H1 (cell line): Measurements from ENCODE around the gene ICAM2. TPM values are rescaled to one million over a fixed set of nuclear protein-coding genes. Genes with fewer than 3 reads are reported as not detected.
A peak's percentile ranks its signal among the peaks of the same experiment; 100 is the strongest.

Experiments
- CTCF ChIA-PET: fragments of 300-600 bp; sonication (Branson Sonifier 250); formaldehyde crosslinking; loops from one replicate; lab custom pipeline; 2021; ENCODE audit not compliant: partially characterized antibody; lab: Charles Lee
- POLR2A ChIA-PET: fragments of 300-600 bp; sonication (Branson Sonifier 250); formaldehyde crosslinking; loops from one replicate; lab custom pipeline; 2021; ENCODE audit warnings: inconsistent platforms; ENCODE audit not compliant: partially characterized antibody; lab: Charles Lee
- DNase-seq, 2 experiments: peaks; one replicate each; pipeline versions ENCODE4 v3.0.0 to v3.0.0-alpha.2; 2010 to 2022; ENCODE audit warnings: low spot score in 2 of 2, low read depth in 1 of 2, mixed read lengths in 1 of 2
- FAIRE-seq: peaks from 2 replicates; lab custom pipeline; 2011; peaks lifted over from hg19 to GRCh38; lab: Jason Lieb, UNC
- H2AFZ ChIP-seq: 2 replicates; pipeline ENCODE4 v1.8.1; 2012; ENCODE audit warnings: low read length, inconsistent platforms
- H2AK5ac ChIP-seq: 2 replicates; pipeline ENCODE4 v1.6.1; 2013; ENCODE audit warnings: low read depth, low read length
- H2BK120ac ChIP-seq: replicated peaks from 2 replicates; pipeline ENCODE3; 2013; ENCODE audit warnings: low read depth, low read length, inconsistent platforms
- H2BK12ac ChIP-seq: 2 replicates; pipeline ENCODE4 v1.6.1; 2013; ENCODE audit warnings: low read depth, low read length
- H2BK15ac ChIP-seq: 2 replicates; pipeline ENCODE4 v1.6.1; 2013; ENCODE audit warnings: low read length
- H2BK20ac ChIP-seq: 2 replicates; pipeline ENCODE4 v1.6.1; 2013; ENCODE audit warnings: low read length
- H2BK5ac ChIP-seq: 2 replicates; pipeline ENCODE4 v1.6.1; 2013; ENCODE audit warnings: low read depth, low read length
- H3K14ac ChIP-seq: 2 replicates; pipeline ENCODE4 v1.6.1; 2013; ENCODE audit warnings: inconsistent platforms; ENCODE audit not compliant: insufficient read length
- H3K18ac ChIP-seq: 2 replicates; pipeline ENCODE4 v1.6.1; 2013; ENCODE audit warnings: low read length; ENCODE audit errors: extremely low read depth
- H3K23ac ChIP-seq: 2 replicates; pipeline ENCODE4 v1.6.1; 2013; ENCODE audit warnings: inconsistent platforms; ENCODE audit not compliant: insufficient read length
- H3K23me2 ChIP-seq: 2 replicates; pipeline ENCODE4 v1.6.1; 2013; ENCODE audit warnings: low read depth, low read length
- H3K27ac ChIP-seq: 2 replicates; pipeline ENCODE4 v1.6.1; 2011; ENCODE audit warnings: low read depth, low read length, inconsistent platforms
- H3K27me3 ChIP-seq, 4 experiments: replicated peaks in 1 of 4; 1 replicate in 1 of 4; 2 replicates in 3 of 4; pipeline versions ENCODE4 v1.6.1 to v1.8.1; 2011 to 2013; ENCODE audit warnings: low read length in 3 of 4, mild to moderate bottlenecking in 3 of 4, inconsistent platforms in 2 of 4, mixed read lengths in 2 of 4, moderate library complexity in 1 of 4; ENCODE audit not compliant: control insufficient read depth in 3 of 4, insufficient read depth in 3 of 4; ENCODE audit errors: extremely low read depth in 1 of 4
- H3K36me3 ChIP-seq, 4 experiments: 2 replicates each; pipeline versions ENCODE4 v1.6.1 to v1.8.1; 2011 to 2013; ENCODE audit warnings: mild to moderate bottlenecking in 4 of 4, low read length in 3 of 4, moderate library complexity in 2 of 4, control low read depth in 1 of 4, inconsistent platforms in 1 of 4; ENCODE audit not compliant: insufficient read depth in 4 of 4, control insufficient read depth in 2 of 4
- H3K4ac ChIP-seq: replicated peaks from 2 replicates; pipeline ENCODE3; 2013; ENCODE audit warnings: low read length, low read depth, mixed read lengths, inconsistent platforms; ENCODE audit not compliant: insufficient read length
- H3K4me1 ChIP-seq, 4 experiments: replicated peaks in 1 of 4; 1 replicate in 1 of 4; 2 replicates in 3 of 4; pipeline versions ENCODE4 v1.6.1 to v1.8.1; 2011 to 2013; ENCODE audit warnings: low read length in 3 of 4, inconsistent platforms in 2 of 4, mixed read lengths in 1 of 4; ENCODE audit not compliant: insufficient read depth in 4 of 4, control insufficient read depth in 3 of 4
- H3K4me2 ChIP-seq, 2 experiments: 2 replicates each; pipeline versions ENCODE4 v1.6.1 to v1.8.1; 2011 to 2013; ENCODE audit warnings: low read depth in 2 of 2, low read length in 2 of 2, control low read depth in 1 of 2, inconsistent platforms in 1 of 2, mild to moderate bottlenecking in 1 of 2; ENCODE audit not compliant: insufficient read depth in 1 of 2
- H3K4me3 ChIP-seq, 4 experiments: fragments of 200-600, 300-600 bp in 1 of 4; sonication (generic), shearing (Covaris generic), sonication (Bioruptor Twin) in 1 of 4; 2 replicates each; pipeline versions ENCODE4 v1.5.1 to v1.8.1; 2011 to 2016; ENCODE audit warnings: low read length in 4 of 4, low read depth in 3 of 4, control low read depth in 2 of 4, inconsistent platforms in 2 of 4, mild to moderate bottlenecking in 2 of 4, mixed read lengths in 1 of 4, moderate library complexity in 1 of 4; ENCODE audit not compliant: insufficient read depth in 2 of 4; ENCODE audit errors: extremely low read depth in 1 of 4
- H3K56ac ChIP-seq: replicated peaks from 2 replicates; pipeline ENCODE3; 2013; ENCODE audit warnings: low read depth, mild to moderate bottlenecking, mixed read lengths, low read length, inconsistent platforms; ENCODE audit not compliant: insufficient read length
- H3K79me1 ChIP-seq: 2 replicates; pipeline ENCODE4 v1.6.1; 2013; ENCODE audit warnings: low read depth, low read length, control low read depth
- H3K79me2 ChIP-seq, 2 experiments: 2 replicates each; pipeline versions ENCODE4 v1.6.1 to v1.8.1; 2012 to 2013; ENCODE audit warnings: low read length in 2 of 2, mild to moderate bottlenecking in 2 of 2, inconsistent platforms in 1 of 2; ENCODE audit not compliant: insufficient read depth in 2 of 2, control insufficient read depth in 1 of 2
- H3K9ac ChIP-seq, 4 experiments: replicated peaks in 1 of 4; 1 replicate in 1 of 4; 2 replicates in 3 of 4; pipeline versions ENCODE4 v1.6.1 to v1.8.1; 2011 to 2013; ENCODE audit warnings: low read depth in 3 of 4, low read length in 3 of 4, control low read depth in 2 of 4, mild to moderate bottlenecking in 2 of 4, moderate library complexity in 2 of 4, inconsistent platforms in 1 of 4; ENCODE audit errors: extremely low read depth in 1 of 4
- H3K9me3 ChIP-seq, 2 experiments: 2 replicates each; pipeline versions ENCODE4 v1.6.1 to v1.8.1; 2012 to 2013; ENCODE audit warnings: mild to moderate bottlenecking in 2 of 2, moderate library complexity in 2 of 2, control low read depth in 1 of 2, inconsistent platforms in 1 of 2, low read depth in 1 of 2, low read length in 1 of 2, mixed read lengths in 1 of 2; ENCODE audit not compliant: insufficient read depth in 2 of 2
- H4K20me1 ChIP-seq, 2 experiments: replicated peaks in 1 of 2; 2 replicates each; pipeline versions ENCODE3 to v1.8.1; 2011 to 2013; ENCODE audit warnings: inconsistent platforms in 2 of 2, low read length in 2 of 2, mild to moderate bottlenecking in 1 of 2; ENCODE audit not compliant: insufficient read depth in 2 of 2, control insufficient read depth in 1 of 2
- H4K5ac ChIP-seq: 2 replicates; pipeline ENCODE4 v1.6.1; 2013; ENCODE audit warnings: low read length, low read depth, mixed read lengths, inconsistent platforms; ENCODE audit not compliant: insufficient read length
- H4K8ac ChIP-seq: 2 replicates; pipeline ENCODE4 v1.8.0; 2013; ENCODE audit warnings: mild to moderate bottlenecking, moderate library complexity, low read length, inconsistent platforms; ENCODE audit not compliant: insufficient read depth; ENCODE audit errors: extremely low read depth
- H4K91ac ChIP-seq: replicated peaks from 2 replicates; pipeline ENCODE3; 2013; ENCODE audit warnings: low read length, mixed read lengths, inconsistent platforms; ENCODE audit not compliant: insufficient read length
- CBX8 ChIP-seq: fragments of 300-800, 300-1000 bp; sonication (generic); IDR thresholded peaks from 2 replicates; pipeline ENCODE4 v1.7.1; 2016; ENCODE audit warnings: low read depth, low read length, borderline replicate concordance
- CEBPB ChIP-seq: IDR thresholded peaks from 2 replicates; pipeline ENCODE4 v1.6.1; 2012; ENCODE audit warnings: low read depth, low read length
- EZH2 ChIP-seq: fragments of 200-600 bp; sonication (generic); IDR thresholded peaks from 2 replicates; pipeline ENCODE4 v1.7.1; 2012; ENCODE audit warnings: low read depth, mild to moderate bottlenecking, moderate library complexity, low read length, inconsistent platforms; ENCODE audit not compliant: severe bottlenecking
- KDM1A ChIP-seq: fragments of 200-600, 300-600 bp; sonication (generic); IDR thresholded peaks from 2 replicates; pipeline ENCODE4 v1.7.1; 2016; ENCODE audit warnings: mild to moderate bottlenecking, low read length, borderline replicate concordance
- MAFK ChIP-seq: IDR thresholded peaks from 2 replicates; pipeline ENCODE4 v1.6.1; 2012; ENCODE audit warnings: low read depth, mild to moderate bottlenecking, improper control_type of control experiment, low read length
- NANOG ChIP-seq: IDR thresholded peaks from 2 replicates; pipeline ENCODE4 v1.6.1; 2011; ENCODE audit warnings: low read length, low read depth, mild to moderate bottlenecking, inconsistent platforms; ENCODE audit not compliant: insufficient read depth, poor library complexity, severe bottlenecking
- SIN3A ChIP-seq, 2 experiments: IDR thresholded peaks in 1 of 2; conservative IDR thresholded peaks in 1 of 2; 2 replicates each; pipeline ENCODE4 v1.6.1; 2011 to 2012; ENCODE audit warnings: low read length in 2 of 2, improper control_type of control experiment in 1 of 2, low read depth in 1 of 2, mild to moderate bottlenecking in 1 of 2
- SRF ChIP-seq: IDR thresholded peaks from 2 replicates; pipeline ENCODE4 v1.6.1; 2011; ENCODE audit warnings: mild to moderate bottlenecking, low read depth, low read length, moderate library complexity
- YY1 ChIP-seq: IDR thresholded peaks from 2 replicates; pipeline ENCODE4 v1.6.1; 2011; ENCODE audit warnings: low read depth, mild to moderate bottlenecking, low read length
- WGBS, 2 experiments: shearing (Covaris generic) in 1 of 2; methylation state at CpG; one replicate each; pipeline versions ENCODE4 v1.1.6 to v1.1.7; 2013 to 2015; ENCODE audit warnings: low lambda C conversion rate in 2 of 2, mixed read lengths in 2 of 2, inconsistent platforms in 1 of 2, low coverage in 1 of 2, missing lambda C conversion rate in 1 of 2; ENCODE audit not compliant: insufficient replicate concordance in 2 of 2, insufficient coverage in 1 of 2, insufficient read length in 1 of 2; ENCODE audit errors: extremely low coverage in 1 of 2, missing lambda C conversion rate in 1 of 2; 5-methylcytosine and 5-hydroxymethylcytosine counted together
- polyA plus RNA-seq, 7 experiments: library from polyadenylated mRNA; depleted of rRNA in 3 of 7; stranded (reverse) in 5 of 7; unstranded in 2 of 7; fragments of >200 nt in 5 of 7; fragments of 200-250 nt in 2 of 7; gene quantifications; 1 replicate in 5 of 7; 2 replicates in 1 of 7; 4 replicates in 1 of 7; pipeline versions ENCODE4 v1.2.1 to v1.2.3, GENCODE V29; 2011 to 2013; ENCODE audit warnings: missing spikeins in 2 of 7, mixed read lengths in 2 of 7
- total RNA-seq: library from RNA; stranded (reverse); fragmentation: NEBNext Ultra II Directional; extraction: Animal tissue kit (Norgen Biotek cat#: 25700); gene quantifications from 2 replicates; pipeline ENCODE4 v1.2.1, GENCODE V29; 2021
- TF ChIP-seq, protein P1 (sequence below), 3 experiments: IDR thresholded peaks; 1 replicate in 2 of 3; 2 replicates in 1 of 3; pipeline versions ENCODE4 v1.5.1 to v1.6.1; 2011; ENCODE audit warnings: low read length in 3 of 3, mild to moderate bottlenecking in 3 of 3, inconsistent platforms in 2 of 3, low read depth in 1 of 3, moderate library complexity in 1 of 3; ENCODE audit not compliant: insufficient read depth in 1 of 3; ENCODE audit errors: control extremely low read depth in 1 of 3

Gene ICAM2
- total and polyA plus RNA-seq, 2 of the 8 experiments (the other 6 are each of a cell fraction or from before 2014, with no cell fraction given), result 0.45 to 0.63 TPM

DNA sequence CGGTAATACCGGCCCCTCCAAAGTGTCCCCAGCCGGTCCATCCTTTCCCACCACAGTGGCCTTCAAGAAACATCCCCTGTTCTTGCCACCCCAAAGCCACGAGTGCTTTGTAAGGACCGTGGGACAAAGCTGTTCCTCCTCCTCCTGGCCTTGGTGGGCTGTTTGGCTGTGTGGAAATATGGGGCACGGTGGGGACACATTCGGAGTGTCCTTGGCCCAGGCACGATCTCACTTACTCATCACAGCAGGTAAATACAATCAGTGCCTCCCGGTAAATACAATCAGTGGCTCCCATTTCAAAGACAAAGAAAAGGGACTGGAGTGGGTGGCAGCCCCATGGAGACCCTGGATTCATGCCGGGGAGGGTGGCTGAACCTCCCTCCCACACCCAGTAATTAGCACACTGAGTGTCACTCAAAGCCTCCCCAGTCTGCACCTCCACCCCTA is 58.1 kb downstream of the ICAM2 start:
- no peak overlapping the region for H4K91ac ChIP-seq
- no peak overlapping the region for H3K9ac ChIP-seq
- H3K4me3 ChIP-seq, result peak overlapping the region in 3 of 4 experiments; percentile 2 to 29 (median 5); a peak in 1 of 8 replicates
- no peak overlapping the region for H3K23ac ChIP-seq
- no peak overlapping the region for H3K56ac ChIP-seq
- no peaks in the 10 kb centered on the region for H3K27me3 ChIP-seq
- no peak overlapping the region for H3K14ac ChIP-seq
- H2BK12ac ChIP-seq, result peak overlapping the region; percentile 76
- H3K9me3 ChIP-seq, result no peaks in the 10 kb centered on the region
- H2BK120ac ChIP-seq, result no peak overlapping the region
- no peaks in the 10 kb centered on the region for H3K36me3 ChIP-seq
- H3K79me2 ChIP-seq, result no peaks in the 10 kb centered on the region
- no peak overlapping the region for H2AK5ac ChIP-seq
- no peak overlapping the region for H4K8ac ChIP-seq
- H3K18ac ChIP-seq, result peak overlapping the region; percentile 36; the same call in 1 of the 2 replicates
- peaks cover 8% of the 10 kb centered on the region for H3K23me2 ChIP-seq
- 67% methylated on average over 10 of the region's 10 CpGs; no CpG with 5 or more reads in 1 of the 2 experiments for WGBS, 2 experiments
- H2BK15ac ChIP-seq, result peak overlapping the region; percentile 90
- peak overlapping the region; percentile 20; the same call in 1 of the 2 replicates for H2BK5ac ChIP-seq
- H4K20me1 ChIP-seq, result peaks cover 0 to 4% of the 10 kb centered on the region in 2 experiments
- no peak overlapping the region for H3K4ac ChIP-seq
- H3K27ac ChIP-seq, result no peak overlapping the region
- peaks cover 0 to 20% (median 9%) of the 10 kb centered on the region in 4 experiments; a peak in 6 of 7 replicates for H3K4me1 ChIP-seq
- 0 out of 2 replicates have a peak, but pooled peaks cover 2% of the 10 kb centered on the region for H3K79me1 ChIP-seq
- H2AFZ ChIP-seq, result 0 out of 2 replicates have a peak overlapping the region, but pooled peaks have one; percentile 75
- DNase-seq (no peak), FAIRE-seq (no peak)
- POLR2A ChIA-PET, result interaction anchor here (1.8 to 3.3 kb wide), 2 partner anchors 16 to 184 kb away, joined by 9 to 14 read pairs; no protein-coding TSS in a partner anchor
- no peak overlapping the region for H2BK20ac ChIP-seq
- peak overlapping the region; percentile 55 to 97 for H3K4me2 ChIP-seq
- CTCF ChIA-PET, result interaction anchor here (1.0 to 14.4 kb wide), 6 partner anchors 11 to 171 kb away, joined by 3 to 270 read pairs (median 12); partner anchors contain the start of genes CSHL1 and GH1
- no peak overlapping the region for H4K5ac ChIP-seq
- TF ChIP-seq SIN3A (conservative IDR thresholded peaks at IDR 0.05 in 1 of 2, IDR thresholded peaks at IDR 0.05 in 1 of 2; ENCODE audit: low read depth in 1 of 2, low read length in 2 of 2), result no peak
- no peak for TF ChIP-seq KDM1A
- no peak for TF ChIP-seq CBX8
- TF ChIP-seq SRF, result no peak
- no peak for TF ChIP-seq NANOG
- no peak for TF ChIP-seq YY1
- no peak for TF ChIP-seq EZH2
- TF ChIP-seq, protein P1, sequence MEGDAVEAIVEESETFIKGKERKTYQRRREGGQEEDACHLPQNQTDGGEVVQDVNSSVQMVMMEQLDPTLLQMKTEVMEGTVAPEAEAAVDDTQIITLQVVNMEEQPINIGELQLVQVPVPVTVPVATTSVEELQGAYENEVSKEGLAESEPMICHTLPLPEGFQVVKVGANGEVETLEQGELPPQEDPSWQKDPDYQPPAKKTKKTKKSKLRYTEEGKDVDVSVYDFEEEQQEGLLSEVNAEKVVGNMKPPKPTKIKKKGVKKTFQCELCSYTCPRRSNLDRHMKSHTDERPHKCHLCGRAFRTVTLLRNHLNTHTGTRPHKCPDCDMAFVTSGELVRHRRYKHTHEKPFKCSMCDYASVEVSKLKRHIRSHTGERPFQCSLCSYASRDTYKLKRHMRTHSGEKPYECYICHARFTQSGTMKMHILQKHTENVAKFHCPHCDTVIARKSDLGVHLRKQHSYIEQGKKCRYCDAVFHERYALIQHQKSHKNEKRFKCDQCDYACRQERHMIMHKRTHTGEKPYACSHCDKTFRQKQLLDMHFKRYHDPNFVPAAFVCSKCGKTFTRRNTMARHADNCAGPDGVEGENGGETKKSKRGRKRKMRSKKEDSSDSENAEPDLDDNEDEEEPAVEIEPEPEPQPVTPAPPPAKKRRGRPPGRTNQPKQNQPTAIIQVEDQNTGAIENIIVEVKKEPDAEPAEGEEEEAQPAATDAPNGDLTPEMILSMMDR (IDR thresholded peaks at IDR 0.05; ENCODE audit: control extremely low read depth in 1 of 3, insufficient read depth in 1 of 3, low read depth in 1 of 3, low read length in 3 of 3), result no peak
- TF ChIP-seq MAFK, result no peak
- TF ChIP-seq CEBPB, result no peak
